Astrocyte (in vitro differentiated cells and primary cell): Measurements from ENCODE around the gene TBC1D16. TPM values are rescaled to one million over a fixed set of nuclear protein-coding genes. Genes with fewer than 3 reads are reported as not detected.

Experiments used
- DNase-seq: peaks from one replicate; pipeline ENCODE4 v3.0.0-alpha.2; 2010; ENCODE audit warnings: low read depth
- FAIRE-seq: peaks from 2 replicates; lab custom pipeline; 2011; peaks lifted over from hg19 to GRCh38; lab: Jason Lieb, UNC
- H2AFZ ChIP-seq: 2 replicates; pipeline ENCODE4 v1.6.0; 2012; ENCODE audit warnings: low read depth, low read length, inconsistent platforms
- H3K27ac ChIP-seq: 2 replicates; pipeline ENCODE4 v1.5.1; 2011; ENCODE audit warnings: low read depth, low read length, inconsistent platforms
- H3K27me3 ChIP-seq: 2 replicates; pipeline ENCODE4 v1.6.0; 2011; ENCODE audit warnings: low read length, inconsistent platforms; ENCODE audit not compliant: insufficient read depth
- H3K36me3 ChIP-seq: 2 replicates; pipeline ENCODE4 v1.5.1; 2011; ENCODE audit warnings: low read length, inconsistent platforms; ENCODE audit not compliant: insufficient read depth
- H3K4me1 ChIP-seq: 2 replicates; pipeline ENCODE4 v1.5.1; 2011; ENCODE audit warnings: low read length, inconsistent platforms; ENCODE audit not compliant: insufficient read depth
- H3K4me2 ChIP-seq: 2 replicates; pipeline ENCODE4 v1.6.0; 2012; ENCODE audit warnings: low read length, inconsistent platforms
- H3K4me3 ChIP-seq: 2 replicates; pipeline ENCODE4 v1.5.1; 2011; ENCODE audit warnings: low read depth, mild to moderate bottlenecking, low read length, inconsistent platforms; ENCODE audit not compliant: insufficient read depth
- H3K79me2 ChIP-seq: 2 replicates; pipeline ENCODE4 v1.6.0; 2012; ENCODE audit warnings: mild to moderate bottlenecking, low read length, inconsistent platforms; ENCODE audit not compliant: insufficient read depth
- H3K9ac ChIP-seq: 2 replicates; pipeline ENCODE4 v1.6.0; 2012; ENCODE audit warnings: mild to moderate bottlenecking, low read length, inconsistent platforms
- H3K9me3 ChIP-seq: 2 replicates; pipeline ENCODE4 v1.5.1; 2012; ENCODE audit warnings: low read depth, mild to moderate bottlenecking, low read length, inconsistent platforms; ENCODE audit not compliant: insufficient read depth
- H4K20me1 ChIP-seq: 2 replicates; pipeline ENCODE4 v1.6.0; 2012; ENCODE audit warnings: low read length, inconsistent platforms; ENCODE audit not compliant: insufficient read depth
- H3K27ac Mint-ChIP-seq: one replicate; pipeline ENCODE4 v1.8.0; 2021; ENCODE audit warnings: mild to moderate bottlenecking, mixed read lengths; ENCODE audit not compliant: unreplicated experiment
- H3K27me3 Mint-ChIP-seq: one replicate; pipeline ENCODE4 v1.8.0; 2021; ENCODE audit warnings: low read depth, mixed read lengths; ENCODE audit not compliant: unreplicated experiment
- H3K36me3 Mint-ChIP-seq: one replicate; pipeline ENCODE4 v1.8.0; 2021; ENCODE audit warnings: low read depth, mixed read lengths; ENCODE audit not compliant: unreplicated experiment
- H3K4me1 Mint-ChIP-seq: one replicate; pipeline ENCODE4 v1.8.0; 2021; ENCODE audit warnings: low read depth, mixed read lengths; ENCODE audit not compliant: unreplicated experiment
- H3K4me3 Mint-ChIP-seq: one replicate; pipeline ENCODE4 v1.8.0; 2021; ENCODE audit warnings: mild to moderate bottlenecking, moderate library complexity, mixed read lengths; ENCODE audit not compliant: unreplicated experiment
- H3K9me3 Mint-ChIP-seq: one replicate; pipeline ENCODE4 v1.8.0; 2021; ENCODE audit warnings: mild to moderate bottlenecking, mixed read lengths; ENCODE audit not compliant: unreplicated experiment
- CTCF ChIP-seq: IDR thresholded peaks from 2 replicates; pipeline ENCODE4 v1.5.1; 2011; ENCODE audit warnings: low read depth, mild to moderate bottlenecking, inconsistent platforms, low read length, moderate library complexity; ENCODE audit not compliant: insufficient read depth
- EZH2 ChIP-seq: IDR thresholded peaks from 2 replicates; pipeline ENCODE4 v1.6.1; 2012; ENCODE audit warnings: mild to moderate bottlenecking, low read length, inconsistent platforms; ENCODE audit not compliant: insufficient read depth
- total RNA-seq: library from RNA; stranded (reverse); gene quantifications from 2 replicates; pipeline ENCODE4 v1.2.1, GENCODE V29; 2021

Gene TBC1D16
- total RNA-seq, 1 donor from 2014 or later, result 37.6 TPM

GRCh38 chr17:79888811-79889634 lies 146.6 kb downstream of the TBC1D16 start:
- Histone ChIP-seq H3K9me3 (no peaks in the 10 kb centered on the region), H3K4me1 (no peaks in the 10 kb centered on the region), H3K9ac (no peak overlapping the region), H3K36me3 (no peaks in the 10 kb centered on the region), H3K4me2 (no peak overlapping the region), H3K27ac (no peak overlapping the region), H3K4me3 (no peak overlapping the region), H3K27me3 (peaks cover 13% of the 10 kb centered on the region), H2AFZ (no peak overlapping the region), H3K79me2 (no peaks in the 10 kb centered on the region), H4K20me1 (no peaks in the 10 kb centered on the region)
- TF ChIP-seq EZH2, result no peak
- TF ChIP-seq CTCF, result no peak
- no peak overlapping the region for H3K4me3 Mint-ChIP-seq
- no peaks in the 10 kb centered on the region for H3K36me3 Mint-ChIP-seq
- no peak for FAIRE-seq
- DNase-seq, result no peak
- peaks cover 6% of the 10 kb centered on the region for H3K9me3 Mint-ChIP-seq
- no peaks in the 10 kb centered on the region for H3K4me1 Mint-ChIP-seq
- H3K27ac Mint-ChIP-seq, result no peak overlapping the region
- peaks cover 60% of the 10 kb centered on the region for H3K27me3 Mint-ChIP-seq

GRCh38 chr17:79888009-79888540 lies 147.6 kb downstream of the TBC1D16 start:
- H3K27me3 ChIP-seq, result peaks cover 16% of the 10 kb centered on the region
- Mint-ChIP-seq H3K4me1 (no peaks in the 10 kb centered on the region), H3K27ac (no peak overlapping the region), H3K36me3 (no peaks in the 10 kb centered on the region), H3K27me3 (peaks cover 70% of the 10 kb centered on the region), H3K9me3 (peaks cover 6% of the 10 kb centered on the region), H3K4me3 (no peak overlapping the region)
- H3K4me3 ChIP-seq, result no peak overlapping the region
- no peaks in the 10 kb centered on the region for H3K9me3 ChIP-seq
- H3K4me2 ChIP-seq, result no peak overlapping the region
- no peaks in the 10 kb centered on the region for H3K4me1 ChIP-seq
- FAIRE-seq, result no peak
- H3K36me3 ChIP-seq, result no peaks in the 10 kb centered on the region
- no peak overlapping the region for H3K9ac ChIP-seq
- no peak for DNase-seq
- no peaks in the 10 kb centered on the region for H3K79me2 ChIP-seq
- TF ChIP-seq EZH2 (no peak), CTCF (no peak)
- H2AFZ ChIP-seq, result no peak overlapping the region
- no peak overlapping the region for H3K27ac ChIP-seq
- no peaks in the 10 kb centered on the region for H4K20me1 ChIP-seq

GRCh38 chr17:79887451-79887991 lies 148.2 kb downstream of the TBC1D16 start:
- H3K9me3 Mint-ChIP-seq, result peaks cover 6% of the 10 kb centered on the region
- no peak overlapping the region for H3K4me3 ChIP-seq
- H4K20me1 ChIP-seq, result no peaks in the 10 kb centered on the region
- no peaks in the 10 kb centered on the region for H3K9me3 ChIP-seq
- H3K27me3 ChIP-seq, result peaks cover 16% of the 10 kb centered on the region
- H3K4me1 ChIP-seq, result no peaks in the 10 kb centered on the region
- H3K79me2 ChIP-seq, result no peaks in the 10 kb centered on the region
- FAIRE-seq, result no peak
- H3K27ac Mint-ChIP-seq, result peak overlapping the region; percentile 11
- no peak overlapping the region for H3K27ac ChIP-seq
- H3K9ac ChIP-seq, result no peak overlapping the region
- H3K4me2 ChIP-seq, result no peak overlapping the region
- H3K36me3 ChIP-seq, result no peaks in the 10 kb centered on the region
- TF ChIP-seq EZH2, result no peak
- TF ChIP-seq CTCF, result no peak
- no peak for DNase-seq
- H3K4me3 Mint-ChIP-seq, result no peak overlapping the region
- H2AFZ ChIP-seq, result no peak overlapping the region
- peaks cover 66% of the 10 kb centered on the region for H3K27me3 Mint-ChIP-seq
- H3K4me1 Mint-ChIP-seq, result no peaks in the 10 kb centered on the region
- no peaks in the 10 kb centered on the region for H3K36me3 Mint-ChIP-seq
